Kidney (tissue), 14 donors: ENCODE measurements around the gene IRAK3. TPM values are rescaled to one million over a fixed set of nuclear protein-coding genes. Genes with fewer than 3 reads are reported as not detected.

Experiments used
- DNase-seq, 5 donors: peaks; one replicate each; pipeline ENCODE4 v3.0.0-alpha.2; 2013 to 2020
- FAIRE-seq: peaks from 2 replicates; lab custom pipeline; 2012; peaks lifted over from hg19 to GRCh38; lab: Jason Lieb, UNC
- H3K27ac ChIP-seq, 2 donors: one replicate each; pipeline ENCODE4 v1.7.0; 2013; ENCODE audit warnings: low read depth in 2 of 2, low read length in 2 of 2, inconsistent platforms in 1 of 2
- H3K27me3 ChIP-seq: one replicate; pipeline ENCODE4 v1.7.1; 2013; ENCODE audit warnings: low read length, inconsistent platforms; ENCODE audit not compliant: control insufficient read depth, insufficient read depth
- H3K36me3 ChIP-seq, 3 donors: one replicate each; pipeline versions ENCODE4 v1.7.0 to v1.7.1; 2013; ENCODE audit warnings: low read length in 3 of 3, control low read depth in 1 of 3, inconsistent platforms in 1 of 3; ENCODE audit not compliant: insufficient read depth in 3 of 3, control insufficient read depth in 2 of 3
- H3K4me1 ChIP-seq, 3 donors: one replicate each; pipeline versions ENCODE4 v1.7.0 to v1.7.1; 2013; ENCODE audit warnings: low read length in 3 of 3, inconsistent platforms in 1 of 3, low read depth in 1 of 3; ENCODE audit not compliant: control insufficient read depth in 2 of 3, insufficient read depth in 2 of 3
- H3K4me3 ChIP-seq, 3 donors: one replicate each; pipeline versions ENCODE4 v1.7.0 to v1.8.1; 2013; ENCODE audit warnings: low read length in 3 of 3, control low read depth in 1 of 3, inconsistent platforms in 1 of 3
- H3K9ac ChIP-seq, 3 donors: one replicate each; pipeline versions ENCODE4 v1.7.0 to v1.7.1; 2013; ENCODE audit warnings: low read length in 3 of 3, control low read depth in 1 of 3, inconsistent platforms in 1 of 3
- H3K9me3 ChIP-seq, 3 donors: one replicate each; pipeline versions ENCODE4 v1.7.0 to v1.7.1; 2013; ENCODE audit warnings: low read length in 3 of 3, control low read depth in 1 of 3, inconsistent platforms in 1 of 3; ENCODE audit not compliant: control insufficient read depth in 2 of 3, insufficient read depth in 1 of 3
- CTCF ChIP-seq: IDR thresholded peaks from 3 replicates; pipeline ENCODE4 v1.5.1; 2012; ENCODE audit warnings: mild to moderate bottlenecking, moderate library complexity, borderline replicate concordance; ENCODE audit not compliant: insufficient read depth; ENCODE audit errors: extremely low read depth
- intact Hi-C: fragments of 100-400 bp; cut with DNase I; formaldehyde crosslinking; loops from one replicate; pipeline ENCODE4 v1.11.1; 2022
- polyA plus RNA-seq: library from polyadenylated mRNA; stranded (reverse); fragments of 350-450 nt; fragmentation: Illumina TruSeq; extraction: RNeasy Lipid Tissue Mini Kit (QIAGEN cat#74804); gene quantifications from one replicate; pipeline ENCODE4 v1.2.3, GENCODE V29; 2014; ENCODE audit warnings: low read depth, low replicate concordance; ENCODE audit not compliant: insufficient read depth
- total RNA-seq: library from RNA; stranded (reverse); fragmentation: NEBNext Ultra II Directional; extraction: Animal tissue kit (Norgen Biotek cat#: 25700); gene quantifications from one replicate; pipeline ENCODE4 v1.2.1, GENCODE V29; 2021
- donor health status: control.
- donor health status: control.
- donor health status: control.
- donor health status: control.
- donor health status: control.
- donor health status: DM: yes; HTN: yes; CAD: no.
- donor health status: Normal renal cell carcinoma (clear cell type).

IRAK3 gene
- total and polyA plus RNA-seq, 2 donors from 2014 or later: 1.2 to 19.9 TPM

DNA sequence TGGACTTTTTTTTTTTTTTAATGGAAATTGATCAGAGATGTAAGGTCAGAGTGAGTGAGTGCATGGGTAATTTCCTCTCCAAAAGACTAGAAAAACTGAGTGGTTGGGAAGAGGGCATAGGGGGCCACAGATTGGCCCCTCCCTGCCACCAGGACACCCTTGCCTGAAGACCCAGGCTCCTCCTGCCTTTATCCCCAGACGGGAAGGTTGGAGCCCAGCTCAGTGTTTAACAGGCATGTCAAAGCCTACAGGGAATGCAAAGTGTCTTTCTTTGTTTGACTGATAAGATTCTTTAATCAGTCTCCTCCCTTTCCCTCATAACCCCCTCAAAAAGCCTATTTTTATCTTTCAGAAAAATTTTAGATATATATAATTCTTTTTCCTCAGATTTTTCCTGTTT, 50.3 kb downstream of the IRAK3 start:
- Histone ChIP-seq H3K27ac (no peak overlapping the region), H3K4me3 (no peak overlapping the region), H3K9ac (no peak overlapping the region), H3K9me3 (no peaks in the 10 kb centered on the region), H3K4me1 (no peaks in the 10 kb centered on the region), H3K27me3 (no peaks in the 10 kb centered on the region), H3K36me3 (no peaks in the 10 kb centered on the region)
- intact Hi-C loops: no loop called here
- TF ChIP-seq CTCF: no peak
- FAIRE-seq: no peak
- DNase-seq: no peak

GRCh38 chr12:66240096-66240820, 51.2 kb downstream of the IRAK3 start:
- Histone ChIP-seq H3K4me1 (no peaks in the 10 kb centered on the region), H3K9ac (no peak overlapping the region), H3K36me3 (no peaks in the 10 kb centered on the region), H3K9me3 (no peaks in the 10 kb centered on the region), H3K4me3 (no peak overlapping the region), H3K27me3 (no peaks in the 10 kb centered on the region), H3K27ac (no peak overlapping the region)
- no peak for TF ChIP-seq CTCF
- intact Hi-C loops: no loop called here
- FAIRE-seq (no peak), DNase-seq (no peak)

DNA sequence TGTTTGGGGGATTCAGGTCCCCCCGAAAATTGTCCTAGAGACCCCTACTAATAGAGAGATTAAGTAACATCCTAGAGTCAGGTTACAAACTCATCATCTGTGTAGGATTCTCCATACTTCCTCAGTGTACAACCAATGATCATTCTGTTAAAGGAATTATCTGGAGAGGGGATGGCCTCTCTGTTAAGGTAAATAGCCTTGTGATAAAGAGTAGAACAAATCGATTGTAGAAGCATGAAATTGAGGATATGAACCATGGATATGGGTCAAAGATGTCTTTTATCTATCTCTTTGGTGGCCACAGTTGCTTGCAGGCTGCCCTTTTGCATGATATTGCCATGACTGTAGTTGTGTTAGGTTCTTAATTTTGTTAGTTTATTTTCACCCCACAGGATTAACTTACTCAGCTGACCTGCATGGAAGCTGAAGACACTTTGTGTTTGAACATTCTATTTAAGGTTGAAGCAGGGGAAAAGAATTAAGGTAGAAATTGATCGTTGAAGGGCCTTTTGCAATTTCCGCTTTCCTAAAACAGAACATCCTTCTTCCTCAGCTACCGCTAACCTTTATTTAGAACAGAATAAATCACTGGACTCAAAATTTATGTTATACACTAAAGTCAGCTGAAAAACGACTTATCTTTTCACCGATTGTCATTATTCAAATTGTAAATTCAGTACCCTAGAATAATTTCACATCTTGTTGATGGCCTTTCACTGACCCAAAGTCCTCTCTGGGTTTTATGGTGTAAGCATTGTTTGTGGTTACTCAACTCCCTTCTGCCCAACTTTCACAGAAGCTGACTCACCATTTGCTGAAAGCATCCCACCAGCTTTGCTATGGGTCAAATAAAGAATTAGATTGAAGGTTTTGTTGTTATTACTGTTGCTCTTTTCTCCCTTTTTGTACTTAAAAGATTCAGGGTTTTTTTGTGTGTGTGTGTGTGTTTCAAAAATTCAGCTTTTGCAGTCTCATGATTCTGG, 52.3 kb downstream of the IRAK3 start:
- Histone ChIP-seq H3K4me3 (no peak overlapping the region), H3K36me3 (no peaks in the 10 kb centered on the region), H3K9me3 (no peaks in the 10 kb centered on the region), H3K9ac (no peak overlapping the region), H3K27ac (no peak overlapping the region), H3K27me3 (no peaks in the 10 kb centered on the region), H3K4me1 (no peaks in the 10 kb centered on the region)
- DNase-seq (peak in 2 of 5 donors; percentile 7 to 41), FAIRE-seq (no peak)
- intact Hi-C loops: no loop called here
- no peak for TF ChIP-seq CTCF
